ENCODE results near the gene PSME3IP1.

DNA sequence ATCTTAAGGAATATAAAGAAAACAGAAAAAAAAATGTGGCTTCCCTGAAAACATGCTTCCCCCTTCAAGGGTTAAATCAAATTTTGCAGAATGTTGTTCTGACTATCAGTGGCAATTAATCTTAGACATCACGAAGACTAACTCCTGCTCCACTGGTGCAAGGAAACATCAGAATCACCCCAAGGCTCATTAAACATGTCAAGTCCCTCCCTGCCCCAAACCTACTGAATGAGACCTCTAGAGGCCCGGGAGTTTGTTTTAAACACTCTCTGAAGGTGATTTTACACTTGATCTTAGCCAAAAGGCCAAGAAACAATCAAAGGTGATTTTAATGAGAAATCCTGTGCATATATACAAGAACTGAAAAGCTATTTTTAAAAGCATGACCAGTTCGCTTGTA lies 18.3 kb downstream of the PSME3IP1 start:
- TF ChIP-seq EZH2 (IDR thresholded peaks at IDR 0.05; ENCODE audit: low read length, unreplicated experiment) (no peak), EZH2phosphoT487 (IDR thresholded peaks at IDR 0.05; ENCODE audit: borderline replicate concordance, low read length) (no peak)
- TF ChIP-seq, protein P1, sequence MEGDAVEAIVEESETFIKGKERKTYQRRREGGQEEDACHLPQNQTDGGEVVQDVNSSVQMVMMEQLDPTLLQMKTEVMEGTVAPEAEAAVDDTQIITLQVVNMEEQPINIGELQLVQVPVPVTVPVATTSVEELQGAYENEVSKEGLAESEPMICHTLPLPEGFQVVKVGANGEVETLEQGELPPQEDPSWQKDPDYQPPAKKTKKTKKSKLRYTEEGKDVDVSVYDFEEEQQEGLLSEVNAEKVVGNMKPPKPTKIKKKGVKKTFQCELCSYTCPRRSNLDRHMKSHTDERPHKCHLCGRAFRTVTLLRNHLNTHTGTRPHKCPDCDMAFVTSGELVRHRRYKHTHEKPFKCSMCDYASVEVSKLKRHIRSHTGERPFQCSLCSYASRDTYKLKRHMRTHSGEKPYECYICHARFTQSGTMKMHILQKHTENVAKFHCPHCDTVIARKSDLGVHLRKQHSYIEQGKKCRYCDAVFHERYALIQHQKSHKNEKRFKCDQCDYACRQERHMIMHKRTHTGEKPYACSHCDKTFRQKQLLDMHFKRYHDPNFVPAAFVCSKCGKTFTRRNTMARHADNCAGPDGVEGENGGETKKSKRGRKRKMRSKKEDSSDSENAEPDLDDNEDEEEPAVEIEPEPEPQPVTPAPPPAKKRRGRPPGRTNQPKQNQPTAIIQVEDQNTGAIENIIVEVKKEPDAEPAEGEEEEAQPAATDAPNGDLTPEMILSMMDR (conservative IDR thresholded peaks at IDR 0.05; ENCODE audit: low read depth, low read length) = no peak

All from PC-3 (cell line).